ENCODE results near the gene ARHGAP29.

ARHGAP29 gene

DNA sequence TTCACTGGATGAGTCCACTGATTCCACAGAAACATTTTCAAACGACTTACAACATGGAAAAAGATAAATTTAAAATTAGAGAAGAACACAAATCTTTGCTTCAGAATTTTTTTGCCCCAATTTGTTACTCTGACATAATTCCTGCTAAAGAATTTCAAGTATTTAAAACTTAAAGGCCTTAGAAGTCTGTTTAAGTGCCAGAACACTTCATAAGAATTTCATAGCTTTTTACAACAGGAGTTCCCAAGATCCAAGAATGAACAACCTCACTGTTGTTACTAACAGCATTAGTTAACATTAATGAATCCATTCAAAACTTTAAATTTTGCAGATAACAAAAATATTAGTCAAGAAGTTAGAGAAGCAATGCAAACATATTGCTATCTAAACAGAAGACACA is 31.7 kb downstream of the ARHGAP29 start:
- H3K36me3 ChIP-seq: no peaks in the 10 kb centered on the region
- TF ChIP-seq, protein P1, sequence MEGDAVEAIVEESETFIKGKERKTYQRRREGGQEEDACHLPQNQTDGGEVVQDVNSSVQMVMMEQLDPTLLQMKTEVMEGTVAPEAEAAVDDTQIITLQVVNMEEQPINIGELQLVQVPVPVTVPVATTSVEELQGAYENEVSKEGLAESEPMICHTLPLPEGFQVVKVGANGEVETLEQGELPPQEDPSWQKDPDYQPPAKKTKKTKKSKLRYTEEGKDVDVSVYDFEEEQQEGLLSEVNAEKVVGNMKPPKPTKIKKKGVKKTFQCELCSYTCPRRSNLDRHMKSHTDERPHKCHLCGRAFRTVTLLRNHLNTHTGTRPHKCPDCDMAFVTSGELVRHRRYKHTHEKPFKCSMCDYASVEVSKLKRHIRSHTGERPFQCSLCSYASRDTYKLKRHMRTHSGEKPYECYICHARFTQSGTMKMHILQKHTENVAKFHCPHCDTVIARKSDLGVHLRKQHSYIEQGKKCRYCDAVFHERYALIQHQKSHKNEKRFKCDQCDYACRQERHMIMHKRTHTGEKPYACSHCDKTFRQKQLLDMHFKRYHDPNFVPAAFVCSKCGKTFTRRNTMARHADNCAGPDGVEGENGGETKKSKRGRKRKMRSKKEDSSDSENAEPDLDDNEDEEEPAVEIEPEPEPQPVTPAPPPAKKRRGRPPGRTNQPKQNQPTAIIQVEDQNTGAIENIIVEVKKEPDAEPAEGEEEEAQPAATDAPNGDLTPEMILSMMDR (IDR thresholded peaks at IDR 0.05): no peak
- no peaks in the 10 kb centered on the region for H3K4me1 ChIP-seq (ENCODE audit: control insufficient read depth in 1 of 2, insufficient read depth in 1 of 2, low read depth in 1 of 2, low read length in 1 of 2)
- H3K4me3 ChIP-seq (ENCODE audit: low read depth in 1 of 2, low read length in 1 of 2): no peak overlapping the region
- H3K27me3 ChIP-seq: peaks cover 31% of the 10 kb centered on the region
- H3K27ac ChIP-seq: no peak overlapping the region
- no peaks in the 10 kb centered on the region for H3K9me3 ChIP-seq

DNA sequence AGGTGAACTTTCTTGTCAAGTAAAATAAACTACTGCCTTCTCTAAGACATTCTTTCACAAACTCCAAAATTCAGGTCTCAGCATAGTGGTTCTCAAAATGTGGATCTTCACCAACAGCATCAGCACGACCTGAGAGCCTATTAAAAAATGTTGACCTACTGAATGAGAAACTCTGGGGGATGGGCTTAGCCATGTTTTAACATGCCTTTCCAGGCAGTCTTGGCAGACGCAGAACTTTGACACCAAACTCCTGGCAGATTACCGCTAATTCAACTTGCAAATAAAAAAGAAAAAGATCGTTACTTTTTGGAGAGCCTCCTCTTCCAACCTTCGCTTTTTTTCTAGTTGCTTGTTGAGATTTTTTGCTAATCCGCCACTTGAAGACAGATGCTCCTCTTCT is 35.1 kb downstream of the ARHGAP29 start:
- Histone ChIP-seq H3K9me3 (no peaks in the 10 kb centered on the region), H3K4me3 (ENCODE audit: low read depth in 1 of 2, low read length in 1 of 2) (no peak overlapping the region), H3K27ac (no peak overlapping the region), H3K36me3 (no peaks in the 10 kb centered on the region), H3K27me3 (peaks cover 60% of the 10 kb centered on the region), H3K4me1 (ENCODE audit: control insufficient read depth in 1 of 2, insufficient read depth in 1 of 2, low read depth in 1 of 2, low read length in 1 of 2) (no peaks in the 10 kb centered on the region)
- TF ChIP-seq, protein P1 (IDR thresholded peaks at IDR 0.05): no peak

DNA sequence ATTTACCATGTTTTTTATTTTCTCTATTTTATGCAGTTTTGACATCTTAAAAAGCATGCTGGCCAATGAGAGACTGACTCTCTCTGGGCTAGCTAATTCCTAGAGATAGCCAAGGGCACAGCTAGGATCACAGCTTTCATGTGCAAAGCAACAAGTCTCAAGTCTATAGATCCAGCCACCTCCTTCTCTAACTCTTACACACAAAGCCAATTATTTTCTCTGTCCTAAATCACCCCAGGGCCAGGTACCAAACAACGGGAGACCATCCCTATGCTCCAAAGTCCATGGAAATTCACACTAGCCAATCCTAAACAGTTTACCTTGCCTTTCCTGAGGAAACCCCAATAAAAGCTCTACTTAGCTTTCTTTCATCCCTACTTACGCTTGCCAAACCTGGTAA is 38.0 kb downstream of the ARHGAP29 start:
- Histone ChIP-seq H3K27ac (no peak overlapping the region), H3K36me3 (no peaks in the 10 kb centered on the region), H3K9me3 (no peaks in the 10 kb centered on the region), H3K4me1 (ENCODE audit: control insufficient read depth in 1 of 2, insufficient read depth in 1 of 2, low read depth in 1 of 2, low read length in 1 of 2) (no peaks in the 10 kb centered on the region), H3K27me3 (peaks cover 63% of the 10 kb centered on the region), H3K4me3 (ENCODE audit: low read depth in 1 of 2, low read length in 1 of 2) (no peak overlapping the region)
- TF ChIP-seq, protein P1 (IDR thresholded peaks at IDR 0.05): no peak

DNA sequence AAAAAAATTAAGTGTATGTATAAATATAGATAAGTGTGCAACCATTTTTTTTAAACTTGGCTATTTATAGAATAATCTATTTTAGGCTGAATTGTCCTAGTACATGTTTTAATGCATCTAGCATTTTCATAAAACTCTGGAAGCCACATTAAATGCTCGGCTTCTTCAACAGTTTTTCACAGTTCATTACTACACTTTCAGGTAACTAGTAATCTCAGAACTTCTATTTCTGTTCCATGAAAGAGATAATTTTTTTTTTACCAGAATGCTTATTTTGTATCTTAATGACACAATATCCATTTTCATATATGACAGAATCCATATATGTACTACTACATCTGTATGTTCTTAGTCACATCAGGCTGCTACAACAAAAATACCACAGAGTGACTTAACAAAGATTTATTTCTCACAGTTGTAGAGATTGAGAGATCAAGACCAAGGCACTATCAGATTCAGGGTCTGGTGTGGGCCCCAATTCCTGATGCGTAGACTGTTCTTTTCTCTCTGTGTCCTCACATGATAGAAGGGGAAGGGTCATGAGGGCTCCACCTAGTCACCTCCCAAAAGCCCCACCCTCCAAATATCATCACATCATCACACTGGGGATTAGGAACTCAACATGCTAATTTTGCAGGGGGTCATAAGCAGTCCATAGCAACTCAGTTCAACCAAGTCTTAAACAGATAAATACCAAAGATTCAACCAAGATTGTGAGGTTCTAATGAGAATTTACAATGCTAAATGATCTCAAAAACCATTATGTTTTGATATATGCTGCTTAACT is 43.1 kb downstream of the ARHGAP29 start:
- Histone ChIP-seq H3K4me1 (ENCODE audit: control insufficient read depth in 1 of 2, insufficient read depth in 1 of 2, low read depth in 1 of 2, low read length in 1 of 2) (no peaks in the 10 kb centered on the region), H3K27me3 (peaks cover 70% of the 10 kb centered on the region), H3K27ac (no peak overlapping the region), H3K4me3 (ENCODE audit: low read depth in 1 of 2, low read length in 1 of 2) (no peak overlapping the region), H3K9me3 (no peaks in the 10 kb centered on the region), H3K36me3 (no peaks in the 10 kb centered on the region)
- TF ChIP-seq, protein P1 (IDR thresholded peaks at IDR 0.05): no peak

DNA sequence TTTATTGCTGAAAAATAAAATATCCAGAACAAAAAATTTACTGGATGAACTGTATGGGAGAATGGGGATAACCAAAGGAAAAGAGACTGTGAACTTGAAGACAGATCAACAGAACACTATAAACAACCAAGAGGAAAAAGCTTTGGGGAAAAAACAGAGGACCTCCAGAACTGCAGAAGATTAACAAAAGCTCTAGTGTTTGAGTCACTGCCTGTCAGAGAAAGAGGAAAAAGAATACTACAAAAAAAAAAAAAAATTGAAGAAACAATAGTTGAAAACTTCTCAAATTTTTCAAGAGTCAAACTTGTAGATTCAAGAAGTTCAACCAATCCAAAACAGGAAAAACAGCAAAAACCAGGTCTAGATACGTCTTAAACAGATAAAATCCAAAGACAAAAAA is 44.3 kb downstream of the ARHGAP29 start:
- Histone ChIP-seq H3K4me1 (ENCODE audit: control insufficient read depth in 1 of 2, insufficient read depth in 1 of 2, low read depth in 1 of 2, low read length in 1 of 2) (no peaks in the 10 kb centered on the region), H3K27me3 (peaks cover 64% of the 10 kb centered on the region), H3K4me3 (ENCODE audit: low read depth in 1 of 2, low read length in 1 of 2) (no peak overlapping the region), H3K9me3 (no peaks in the 10 kb centered on the region), H3K36me3 (no peaks in the 10 kb centered on the region), H3K27ac (no peak overlapping the region)
- TF ChIP-seq, protein P1 (IDR thresholded peaks at IDR 0.05): no peak
